Omental fat pad (tissue), 4 donors: ENCODE measurements around the gene VPS11. TPM values are rescaled to one million over a fixed set of nuclear protein-coding genes. Genes with fewer than 3 reads are reported as not detected.

Source experiments
- ATAC-seq: fragments of 150-250 bp; one replicate; pipeline ENCODE4 v1.9.1; 2016; ENCODE audit warnings: mild to moderate bottlenecking, moderate library complexity; ENCODE audit not compliant: low FRiP score
- DNase-seq: peaks from one replicate; pipeline ENCODE4 v3.0.0-alpha.2; 2019; ENCODE audit warnings: low spot score
- total RNA-seq, 4 donors: library from RNA; depleted of rRNA; stranded (reverse); fragments of >200 nt; gene quantifications; one replicate each; pipeline ENCODE4 v1.1.0, GENCODE V29; 2016
- TF ChIP-seq, protein P1 (sequence below), 3 donors: fragments of 450-650 bp; IDR thresholded peaks; one replicate each; pipeline ENCODE4 v1.5.1; 2016 to 2017; ENCODE audit warnings: antibody characterized with exemption in 3 of 3, mild to moderate bottlenecking in 3 of 3, moderate library complexity in 2 of 3

VPS11 gene
- total RNA-seq, 4 donors from 2014 or later = 31.5 to 39.2 (median 32.7) TPM

DNA sequence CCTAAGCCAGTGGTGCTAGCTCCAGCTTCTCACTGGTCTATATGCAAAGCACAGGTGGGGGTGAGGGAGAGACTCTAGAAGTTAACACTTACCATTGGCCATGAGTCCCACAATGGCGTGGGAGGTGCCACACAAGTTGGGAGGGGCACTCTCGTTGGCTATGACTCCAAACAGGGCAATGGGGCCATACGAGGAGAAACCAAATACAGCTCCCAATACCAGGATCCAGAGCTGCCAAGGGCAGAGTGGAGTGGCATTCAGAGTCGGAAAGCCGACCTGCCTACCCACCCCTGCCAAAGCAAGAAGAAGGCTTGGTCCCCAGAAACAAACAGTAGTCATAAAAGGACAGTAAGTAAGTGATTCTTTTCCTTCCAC lies 42.5 kb upstream of the VPS11 start:
- ATAC-seq = no peak
- no peak for DNase-seq
- TF ChIP-seq, protein P1, sequence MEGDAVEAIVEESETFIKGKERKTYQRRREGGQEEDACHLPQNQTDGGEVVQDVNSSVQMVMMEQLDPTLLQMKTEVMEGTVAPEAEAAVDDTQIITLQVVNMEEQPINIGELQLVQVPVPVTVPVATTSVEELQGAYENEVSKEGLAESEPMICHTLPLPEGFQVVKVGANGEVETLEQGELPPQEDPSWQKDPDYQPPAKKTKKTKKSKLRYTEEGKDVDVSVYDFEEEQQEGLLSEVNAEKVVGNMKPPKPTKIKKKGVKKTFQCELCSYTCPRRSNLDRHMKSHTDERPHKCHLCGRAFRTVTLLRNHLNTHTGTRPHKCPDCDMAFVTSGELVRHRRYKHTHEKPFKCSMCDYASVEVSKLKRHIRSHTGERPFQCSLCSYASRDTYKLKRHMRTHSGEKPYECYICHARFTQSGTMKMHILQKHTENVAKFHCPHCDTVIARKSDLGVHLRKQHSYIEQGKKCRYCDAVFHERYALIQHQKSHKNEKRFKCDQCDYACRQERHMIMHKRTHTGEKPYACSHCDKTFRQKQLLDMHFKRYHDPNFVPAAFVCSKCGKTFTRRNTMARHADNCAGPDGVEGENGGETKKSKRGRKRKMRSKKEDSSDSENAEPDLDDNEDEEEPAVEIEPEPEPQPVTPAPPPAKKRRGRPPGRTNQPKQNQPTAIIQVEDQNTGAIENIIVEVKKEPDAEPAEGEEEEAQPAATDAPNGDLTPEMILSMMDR (IDR thresholded peaks at IDR 0.05) = no peak

DNA sequence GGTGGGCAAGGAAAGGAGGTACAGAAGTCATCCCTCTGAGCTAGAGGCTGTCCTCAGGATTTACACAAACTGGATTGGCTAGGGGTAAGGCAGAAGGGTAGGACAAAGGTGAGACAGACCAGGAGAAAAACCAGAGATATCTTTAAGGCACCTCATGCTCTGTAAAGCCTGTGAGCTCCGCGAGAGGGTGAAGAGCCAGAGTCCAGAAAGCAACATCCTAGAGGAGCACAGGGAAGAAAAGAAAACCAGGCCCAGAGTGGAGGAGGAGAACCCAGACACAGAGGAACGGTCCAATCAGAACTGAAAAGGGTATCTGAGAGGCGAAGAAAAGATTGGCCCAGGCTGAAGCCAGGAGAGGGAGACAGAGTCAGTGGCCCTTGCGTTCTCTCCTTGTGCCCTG lies 42.1 kb upstream of the VPS11 start:
- DNase-seq (no peak), ATAC-seq (no peak)
- TF ChIP-seq, protein P1 (IDR thresholded peaks at IDR 0.05) = no peak

GRCh38 chr11:119025978-119026766 lies 41.4 kb upstream of the VPS11 start:
- DNase-seq = no peak
- no peak for ATAC-seq
- TF ChIP-seq, protein P1 (IDR thresholded peaks at IDR 0.05) = no peak

- no peak for ATAC-seq
- TF ChIP-seq, protein P1 (IDR thresholded peaks at IDR 0.05) = no peak
- no peak for DNase-seq
Observed at GRCh38 chr11:119026970-119027369, 40.6 kb upstream of the VPS11 start.

GRCh38 chr11:119027561-119028345 lies 39.9 kb upstream of the VPS11 start:
- TF ChIP-seq, protein P1 (IDR thresholded peaks at IDR 0.05) = no peak
- DNase-seq (no peak), ATAC-seq (no peak)

- TF ChIP-seq, protein P1 (IDR thresholded peaks at IDR 0.05) = no peak
- ATAC-seq (no peak), DNase-seq (no peak)
Observed at GRCh38 chr11:119028346-119029068, 39.1 kb upstream of the VPS11 start.
